GM21526 (cell line): ENCODE data around the gene EI24.
"Not testable (repeated sequence)": the region's sequence is repeated elsewhere in the genome, so short reads cannot be mapped to it uniquely, and the experiment has no call there.

Source experiments
- ATAC-seq: cut with Tn5 transposase; IDR thresholded peaks from one replicate; pipeline ENCODE4 v1.9.1; 2021; ENCODE audit warnings: moderate library complexity; ENCODE audit not compliant: unreplicated experiment, low FRiP score

The EI24 gene

GRCh38 chr11:125568970-125569914 lies at the start of gene EI24:
Gene EI24, plus strand, starts transcription at chr11:125569477. Its CDS starts 3,051 bp downstream, at chr11:125572528.
- peak; percentile 94 for ATAC-seq

GRCh38 chr11:125519860-125520834 lies 49.1 kb upstream of the EI24 start:
- no peak for ATAC-seq

GRCh38 chr11:125525303-125525702 lies 44.0 kb upstream of the EI24 start:
- ATAC-seq, result no peak

GRCh38 chr11:125532668-125533067 lies 36.6 kb upstream of the EI24 start:
- no peak for ATAC-seq

- no peak for ATAC-seq
Measured at GRCh38 chr11:125535585-125535984, 33.7 kb upstream of the EI24 start.

- not testable (repeated sequence) for ATAC-seq
Measured at GRCh38 chr11:125536834-125537233, 32.4 kb upstream of the EI24 start.

GRCh38 chr11:125542709-125543108 lies 26.6 kb upstream of the EI24 start:
- no peak for ATAC-seq

GRCh38 chr11:125550780-125551179 lies 18.5 kb upstream of the EI24 start:
- ATAC-seq, result no peak

GRCh38 chr11:125551835-125552342 lies 17.4 kb upstream of the EI24 start:
- no peak for ATAC-seq

- ATAC-seq, result no peak
Measured at GRCh38 chr11:125552927-125553326, 16.4 kb upstream of the EI24 start.

- no peak for ATAC-seq
Measured at GRCh38 chr11:125553357-125553756, 15.9 kb upstream of the EI24 start.

- no peak for ATAC-seq
Measured at GRCh38 chr11:125554038-125554437, 15.2 kb upstream of the EI24 start.

DNA sequence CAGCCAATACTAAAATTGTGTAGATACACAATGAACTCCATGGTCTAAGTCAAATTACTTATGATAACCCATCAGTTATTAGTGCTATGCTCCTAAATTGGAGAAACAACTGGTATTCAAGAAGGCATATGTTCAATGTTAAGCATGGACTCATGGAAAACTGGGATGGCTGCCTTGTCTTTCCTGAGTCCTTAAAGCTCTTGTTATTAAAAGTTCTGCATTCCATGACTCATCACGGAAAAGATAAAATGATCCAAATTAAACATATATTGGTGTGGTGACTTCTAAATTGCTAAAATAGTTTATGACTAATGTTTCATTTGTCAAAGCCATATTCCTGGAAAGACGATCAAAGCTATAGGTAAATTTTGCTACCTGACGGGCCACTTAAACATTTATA lies 9.4 kb upstream of the EI24 start:
- no peak for ATAC-seq

GRCh38 chr11:125561924-125562323 lies 7.4 kb upstream of the EI24 start:
- ATAC-seq, result no peak

DNA sequence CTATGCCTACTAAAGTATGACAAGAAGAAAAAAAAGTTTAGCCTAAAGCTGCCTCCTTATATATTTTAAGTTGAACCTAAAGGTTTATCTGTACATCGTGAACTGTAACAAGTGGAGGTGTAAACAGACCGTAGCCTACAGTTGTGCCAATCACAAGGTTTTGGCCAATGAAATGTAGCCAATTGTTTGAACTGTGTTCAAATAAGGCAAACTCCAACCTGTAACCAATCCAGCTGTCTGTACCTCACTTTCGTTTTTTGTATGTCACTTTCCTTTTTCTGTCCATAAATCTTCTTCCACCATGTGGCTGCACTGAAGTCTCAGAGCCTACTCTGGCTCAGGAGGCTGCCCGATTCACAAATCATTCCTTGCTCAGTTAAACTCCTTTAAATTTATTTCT lies 6.8 kb upstream of the EI24 start:
- no peak for ATAC-seq

- no peak for ATAC-seq
Measured at GRCh38 chr11:125564357-125564756, 4.9 kb upstream of the EI24 start.

DNA sequence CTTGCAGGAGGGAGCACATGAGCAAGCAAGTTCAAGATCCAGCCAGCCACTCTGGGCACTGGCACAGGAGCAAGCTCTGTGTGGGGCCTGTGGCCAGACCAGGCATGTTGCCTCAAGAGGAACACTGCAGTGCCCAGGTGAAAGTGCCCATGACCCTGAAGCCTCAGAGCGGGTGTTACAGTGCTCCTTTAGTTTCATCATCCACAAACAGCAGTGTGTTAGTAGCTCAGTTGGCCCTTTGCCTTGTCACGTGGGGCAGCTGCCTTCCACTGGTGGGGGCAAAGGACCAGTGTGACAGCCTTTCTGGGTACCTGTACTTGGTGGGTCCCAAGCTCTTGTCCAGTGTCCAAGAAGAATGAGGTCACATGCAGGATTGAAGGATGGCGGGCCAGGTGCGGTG lies 3.0 kb upstream of the EI24 start:
- no peak for ATAC-seq

- ATAC-seq, result peak; percentile 26
Measured at GRCh38 chr11:125569915-125570621, 791 bp downstream of the EI24 start.

DNA sequence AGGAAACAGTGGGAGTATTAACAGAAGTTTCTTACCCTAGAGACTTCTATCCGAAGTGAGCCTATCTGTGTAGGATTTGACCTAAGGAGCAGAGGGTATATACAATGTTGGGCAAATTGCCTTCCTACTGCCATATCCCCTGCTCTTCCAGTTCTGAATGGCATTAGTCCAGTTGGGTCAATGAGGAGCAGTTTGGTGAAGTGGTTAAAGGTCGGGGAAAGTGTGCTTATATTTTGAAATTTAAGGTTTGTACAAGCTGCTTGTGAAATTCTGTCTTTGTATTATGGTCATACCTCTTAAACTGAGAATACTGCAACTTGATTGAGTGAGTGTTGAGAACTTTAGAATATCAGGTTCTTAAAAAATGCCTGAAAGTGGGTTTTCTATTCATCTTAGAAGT lies 1.7 kb downstream of the EI24 start:
- no peak for ATAC-seq

DNA sequence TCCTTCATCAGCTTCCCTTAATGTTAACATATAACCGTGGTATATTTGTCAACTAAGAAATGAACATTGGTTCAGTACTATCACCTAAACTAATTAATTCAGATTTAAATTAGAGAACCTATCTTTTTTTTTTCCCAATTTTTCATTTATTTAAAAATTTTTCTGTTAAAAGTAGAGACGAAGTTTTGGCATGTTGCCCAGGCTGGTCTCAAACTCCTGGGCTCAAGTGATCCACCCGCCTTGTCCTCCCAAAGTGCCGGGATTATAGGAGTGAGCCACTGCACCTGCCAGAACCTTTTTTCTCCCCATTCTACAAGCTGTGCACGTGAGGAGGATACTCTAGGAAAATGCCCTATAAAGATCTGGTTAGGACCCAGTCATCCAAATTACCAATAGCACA lies 3.6 kb downstream of the EI24 start:
- ATAC-seq, result no peak
